LNCaP clone FGC (cell line): ENCODE measurements around the gene TRNT1.
A peak's percentile ranks its signal among the peaks of the same experiment; 100 is the strongest.

ENCODE experiments used
- DNase-seq: peaks from one replicate; pipeline ENCODE4 v3.0.0-alpha.2; 2011; ENCODE audit warnings: low read depth
- H3K4me3 ChIP-seq: 2 replicates; pipeline ENCODE4 v1.5.1; 2011; ENCODE audit warnings: mild to moderate bottlenecking, low read depth, low read length, control low read depth
- CTCF ChIP-seq: IDR thresholded peaks from 2 replicates; pipeline ENCODE4 v1.5.1; 2012; ENCODE audit warnings: mild to moderate bottlenecking; ENCODE audit not compliant: control insufficient read depth, insufficient read depth; ENCODE audit errors: extremely low read depth

TRNT1 gene

GRCh38 chr3:3129579-3129978 is 2.8 kb downstream of the TRNT1 start:
- TF ChIP-seq CTCF: no peak
- DNase-seq: no peak
- no peak overlapping the region for H3K4me3 ChIP-seq

- no peak for DNase-seq
- H3K4me3 ChIP-seq: no peak overlapping the region
- no peak for TF ChIP-seq CTCF
Measured at GRCh38 chr3:3133500-3133899, 6.8 kb downstream of the TRNT1 start.

- no peak overlapping the region for H3K4me3 ChIP-seq
- DNase-seq: no peak
- no peak for TF ChIP-seq CTCF
Measured at GRCh38 chr3:3134750-3135448, 8.2 kb downstream of the TRNT1 start.

- peak; percentile 37 for DNase-seq
- TF ChIP-seq CTCF: no peak
- peak overlapping the region; percentile 9; the same call in 1 of the 2 replicates for H3K4me3 ChIP-seq
Measured at GRCh38 chr3:3137526-3137925, 10.8 kb downstream of the TRNT1 start.

- H3K4me3 ChIP-seq: no peak overlapping the region
- no peak for TF ChIP-seq CTCF
- DNase-seq: no peak
Measured at GRCh38 chr3:3141939-3142338, 15.2 kb downstream of the TRNT1 start.

- DNase-seq: no peak
- H3K4me3 ChIP-seq: no peak overlapping the region
- no peak for TF ChIP-seq CTCF
Measured at GRCh38 chr3:3145831-3146230, 19.1 kb downstream of the TRNT1 start.

GRCh38 chr3:3149560-3149959 is 22.8 kb downstream of the TRNT1 start:
- no peak for DNase-seq
- no peak for TF ChIP-seq CTCF
- no peak overlapping the region for H3K4me3 ChIP-seq
